ENCODE data around the gene GPATCH1.
"Not testable (repeated sequence)": the region's sequence is repeated elsewhere in the genome, so short reads cannot be mapped to it uniquely, and the experiment has no call there.

The GPATCH1 gene

GRCh38 chr19:33080761-33081681 is at the start of gene GPATCH1:
TSS of gene GPATCH1 (plus strand) at chr19:33081181. CDS start at chr19:33081194, 13 bp downstream.
- peak; percentile 80 to 86 for DNase-seq

DNA sequence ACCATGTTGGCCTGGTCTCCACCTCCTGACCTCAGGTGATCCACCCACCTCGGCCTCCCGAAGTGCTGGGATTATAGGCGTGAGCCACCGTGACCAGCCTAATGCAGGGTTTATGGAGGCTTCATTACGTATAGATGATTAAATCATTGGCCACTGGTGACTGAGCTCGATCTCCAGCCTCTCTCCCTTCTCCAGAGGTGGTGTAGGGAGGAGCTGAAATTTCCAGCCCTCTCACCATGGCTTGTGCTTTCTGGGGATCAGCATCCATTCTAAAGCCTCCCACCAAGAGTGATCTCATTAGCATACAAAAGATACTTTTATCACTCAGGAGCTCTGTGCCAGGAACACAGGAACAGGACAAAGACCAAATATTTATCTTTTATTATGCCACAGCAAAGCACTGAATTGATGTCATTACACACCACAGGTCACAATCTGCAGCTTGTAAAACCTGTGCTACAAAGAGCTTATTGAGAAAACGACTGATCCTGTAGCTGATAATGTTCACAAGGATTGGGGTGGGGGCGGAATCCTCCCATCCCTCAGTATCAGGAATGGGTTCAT is 48.7 kb upstream of the GPATCH1 start:
- DNase-seq: no peak

DNA sequence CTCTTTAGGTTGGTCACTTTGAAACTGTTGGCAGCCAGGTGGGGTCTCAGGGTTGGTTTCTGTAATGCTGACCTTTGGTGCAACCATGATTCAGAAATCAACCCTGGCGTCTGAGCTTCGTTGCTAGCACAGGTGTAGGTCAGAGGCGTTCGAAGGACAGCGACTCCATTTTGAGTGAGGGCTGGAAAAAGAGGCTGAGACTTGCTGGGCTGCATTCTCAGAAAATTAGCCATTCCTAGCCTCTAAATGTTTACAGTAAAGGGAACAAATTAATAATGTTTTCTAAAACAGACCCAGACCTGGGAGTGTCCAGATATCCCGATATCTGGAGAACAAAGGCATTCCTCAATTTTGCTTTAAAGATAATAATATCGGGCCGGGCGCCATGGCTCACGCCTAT is 45.5 kb upstream of the GPATCH1 start:
- DNase-seq: no peak

- not testable (repeated sequence) for DNase-seq
Observed at GRCh38 chr19:33036370-33037167, 44.4 kb upstream of the GPATCH1 start.

GRCh38 chr19:33037168-33038025 is 43.6 kb upstream of the GPATCH1 start:
- peak; percentile 42 to 63 for DNase-seq

GRCh38 chr19:33039108-33039599 is 41.8 kb upstream of the GPATCH1 start:
- no peak for DNase-seq

- DNase-seq: no peak
Observed at GRCh38 chr19:33039815-33040214, 41.2 kb upstream of the GPATCH1 start.

- no peak for DNase-seq
Observed at GRCh38 chr19:33040994-33041827, 39.8 kb upstream of the GPATCH1 start.

DNA sequence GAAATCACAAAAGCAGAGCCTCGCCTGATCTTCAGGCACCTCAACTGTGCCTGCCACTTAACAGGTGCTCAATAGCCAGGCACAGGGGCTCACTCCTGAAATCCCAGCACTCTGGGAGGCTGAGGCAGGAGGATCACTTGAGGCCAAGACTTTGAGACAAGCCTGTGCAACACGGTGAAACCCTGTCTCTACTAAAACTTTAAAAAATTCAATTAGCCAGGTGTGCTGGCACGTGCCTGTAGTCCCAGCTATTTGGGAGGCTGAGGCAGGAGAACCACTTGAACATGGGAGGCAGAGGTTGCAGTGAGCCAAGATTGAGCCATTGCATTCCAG is 39.2 kb upstream of the GPATCH1 start:
- not testable (repeated sequence) for DNase-seq

GRCh38 chr19:33047422-33047821 is 33.6 kb upstream of the GPATCH1 start:
- no peak for DNase-seq

DNA sequence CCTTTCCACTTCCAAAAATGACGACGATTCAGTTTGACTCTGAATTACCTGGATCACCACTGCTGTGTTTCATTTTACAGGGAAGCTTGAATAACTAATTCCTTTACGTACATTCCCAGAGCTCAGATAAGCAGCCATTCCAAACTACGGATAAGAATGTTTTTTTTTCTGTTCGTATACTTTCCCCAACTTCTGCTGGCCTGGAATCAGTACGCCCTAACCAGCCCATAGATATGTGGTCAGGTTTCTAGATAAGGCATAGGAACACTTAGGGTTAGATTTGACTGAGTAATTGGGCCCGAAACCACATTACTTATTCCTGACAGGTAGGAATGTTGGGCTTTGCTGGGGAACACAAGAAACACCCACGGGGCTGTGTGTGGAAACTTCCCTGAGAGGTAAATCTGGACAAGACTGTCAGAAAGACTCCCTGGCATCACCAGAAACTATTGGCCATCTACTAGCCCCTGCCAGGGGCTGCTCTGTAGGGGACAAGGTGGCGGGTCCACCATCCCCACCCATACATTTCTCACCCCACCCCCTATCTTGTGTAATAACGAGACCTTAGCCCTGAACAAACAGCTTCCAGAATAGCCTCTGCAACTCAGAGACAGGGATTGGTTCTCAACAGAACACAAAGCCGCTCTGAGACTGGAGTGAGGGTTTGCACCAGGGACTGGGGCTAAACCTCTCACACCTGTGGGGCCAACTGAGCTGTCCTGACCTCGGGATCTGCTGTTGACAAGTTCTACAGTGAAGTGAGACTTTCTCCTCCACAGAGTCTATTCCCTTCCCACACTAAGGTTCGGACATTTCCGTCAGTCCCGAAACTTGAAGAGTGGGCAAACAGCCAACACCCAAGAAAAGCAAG is 31.9 kb upstream of the GPATCH1 start:
- DNase-seq: no peak

DNA sequence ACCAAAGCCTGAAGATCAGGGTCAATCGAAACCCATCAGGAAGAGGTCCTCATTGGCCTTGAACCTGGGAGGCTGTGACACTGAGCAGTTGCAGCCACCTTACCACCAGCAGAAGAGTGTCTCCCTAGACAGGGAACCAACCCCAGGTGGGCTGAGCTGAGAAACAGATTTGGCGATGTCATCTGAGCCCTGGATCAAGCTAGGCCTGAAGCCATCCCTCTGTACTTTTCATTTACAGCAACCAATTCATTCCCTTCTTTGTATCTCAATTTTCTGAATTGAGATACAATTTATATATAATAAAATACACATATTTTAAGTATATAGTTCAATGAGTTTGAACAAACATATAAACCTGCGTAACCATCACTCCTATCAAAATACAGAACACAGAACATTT is 30.9 kb upstream of the GPATCH1 start:
- no peak for DNase-seq

GRCh38 chr19:33052352-33052972 is 28.5 kb upstream of the GPATCH1 start:
- DNase-seq: no peak

- no peak for DNase-seq
Observed at GRCh38 chr19:33054623-33055022, 26.4 kb upstream of the GPATCH1 start.

DNA sequence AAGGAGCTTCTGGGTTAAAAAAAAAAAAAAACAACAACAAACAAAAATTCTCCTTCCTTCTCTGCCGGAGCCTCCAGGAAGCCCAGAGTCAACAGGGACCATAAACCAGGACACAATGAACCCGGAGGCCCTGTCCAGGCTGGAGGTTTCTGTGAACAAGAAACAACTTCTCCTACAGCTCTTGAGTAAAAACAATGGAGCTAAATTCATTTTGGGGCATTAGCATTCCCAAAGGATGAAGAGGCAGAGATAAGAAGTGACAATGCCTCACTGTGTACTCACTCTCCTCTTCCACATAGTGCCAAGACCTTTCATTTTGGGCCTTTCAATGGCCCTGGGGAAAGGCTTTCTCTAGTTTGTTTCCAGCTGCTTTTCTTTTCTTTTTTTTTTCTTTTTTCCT is 25.3 kb upstream of the GPATCH1 start:
- DNase-seq: no peak

DNA sequence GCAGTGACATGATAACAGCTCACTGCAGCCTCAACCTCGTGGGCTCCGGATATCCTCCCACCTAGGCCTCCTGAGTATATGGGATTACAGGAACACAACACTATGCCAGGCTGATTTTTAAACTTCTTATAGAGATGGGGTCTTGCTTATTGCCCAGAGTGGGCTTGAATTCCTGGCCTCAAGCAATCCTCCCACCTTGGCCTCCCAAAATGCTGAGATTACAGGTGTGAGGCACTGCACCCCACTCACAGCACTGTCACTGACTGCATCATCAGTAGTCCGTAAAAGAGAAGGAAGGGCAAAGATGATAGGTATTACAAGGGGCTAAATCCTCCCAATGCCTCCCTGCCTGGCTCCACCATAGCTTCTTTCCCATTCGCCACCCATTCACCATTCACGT is 20.4 kb upstream of the GPATCH1 start:
- DNase-seq: no peak

DNA sequence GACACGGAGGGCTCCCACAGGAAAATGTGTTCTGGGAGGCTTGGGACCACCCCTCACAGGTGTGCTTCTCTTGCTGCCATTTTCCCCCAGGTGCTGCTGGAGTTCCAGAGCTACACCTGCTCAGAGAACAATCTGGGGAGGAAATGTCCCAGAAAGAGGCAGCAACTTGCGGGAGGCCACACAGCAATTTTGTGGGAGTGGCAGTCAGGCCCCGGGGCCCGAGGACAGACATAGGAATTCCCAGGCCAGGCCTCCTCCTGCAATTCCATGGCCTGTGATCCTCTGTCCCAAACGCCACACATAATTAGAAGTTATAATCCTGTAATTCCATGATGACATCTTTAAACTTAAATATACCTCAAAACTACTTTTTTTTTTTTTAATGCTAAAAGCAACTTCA is 18.1 kb upstream of the GPATCH1 start:
- DNase-seq: no peak

- no peak for DNase-seq
Observed at GRCh38 chr19:33063356-33063752, 17.6 kb upstream of the GPATCH1 start.

DNA sequence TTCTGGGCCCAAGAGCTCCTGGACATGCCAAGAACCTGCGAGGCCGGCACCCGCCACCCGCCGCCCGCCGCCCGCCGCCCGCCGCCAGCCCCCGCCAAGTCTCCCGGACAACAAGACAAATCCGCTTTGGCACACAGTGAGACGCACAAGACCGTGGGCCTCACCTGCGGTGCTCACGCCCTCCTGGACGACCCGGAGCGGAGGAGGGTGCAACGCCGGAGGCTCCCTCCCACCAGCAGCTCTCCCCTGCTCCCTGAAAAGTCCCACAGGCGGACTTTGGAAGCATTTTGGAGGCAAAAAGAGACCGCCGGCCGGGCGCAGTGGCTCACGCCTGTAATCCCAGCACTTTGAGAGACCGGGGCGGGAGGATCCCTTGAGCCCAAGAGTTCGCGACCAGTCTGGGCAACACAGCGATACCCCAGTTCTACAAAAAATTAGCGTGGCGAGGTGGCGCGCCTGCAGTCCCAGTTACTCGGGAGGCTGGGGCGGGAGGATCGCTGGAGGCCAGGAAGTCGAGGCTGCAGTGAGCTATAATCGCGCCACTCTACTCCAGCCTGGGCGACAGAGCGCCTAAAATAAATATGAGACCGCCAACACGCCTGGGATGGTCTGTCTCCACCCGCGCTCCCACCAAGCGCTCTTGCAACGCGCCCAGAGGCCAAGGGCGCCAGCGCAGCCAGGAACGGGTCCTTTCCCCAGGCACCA is 17.1 kb upstream of the GPATCH1 start:
- DNase-seq: no peak

- no peak for DNase-seq
Observed at GRCh38 chr19:33064458-33064791, 16.6 kb upstream of the GPATCH1 start.
